ENCODE results near the gene KCNT1.

The KCNT1 gene

DNA sequence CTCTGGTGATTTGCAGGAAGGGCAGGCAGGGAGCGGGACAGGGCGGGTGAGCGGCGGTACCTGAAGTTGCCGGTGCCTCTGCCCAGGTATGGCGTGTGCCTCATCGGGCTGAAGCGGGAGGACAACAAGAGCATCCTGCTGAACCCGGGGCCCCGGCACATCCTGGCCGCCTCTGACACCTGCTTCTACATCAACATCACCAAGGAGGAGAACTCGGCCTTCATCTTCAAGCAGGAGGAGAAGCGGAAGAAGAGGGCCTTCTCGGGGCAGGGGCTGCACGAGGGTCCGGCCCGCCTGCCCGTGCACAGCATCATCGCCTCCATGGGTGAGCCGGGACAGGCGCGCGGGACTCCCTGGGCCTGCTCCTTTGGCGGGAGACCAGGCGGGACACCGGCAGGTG is 68.8 kb downstream of the KCNT1 start:
- DNase-seq (ENCODE audit: low spot score) = no peak
- TF ChIP-seq, protein P1, sequence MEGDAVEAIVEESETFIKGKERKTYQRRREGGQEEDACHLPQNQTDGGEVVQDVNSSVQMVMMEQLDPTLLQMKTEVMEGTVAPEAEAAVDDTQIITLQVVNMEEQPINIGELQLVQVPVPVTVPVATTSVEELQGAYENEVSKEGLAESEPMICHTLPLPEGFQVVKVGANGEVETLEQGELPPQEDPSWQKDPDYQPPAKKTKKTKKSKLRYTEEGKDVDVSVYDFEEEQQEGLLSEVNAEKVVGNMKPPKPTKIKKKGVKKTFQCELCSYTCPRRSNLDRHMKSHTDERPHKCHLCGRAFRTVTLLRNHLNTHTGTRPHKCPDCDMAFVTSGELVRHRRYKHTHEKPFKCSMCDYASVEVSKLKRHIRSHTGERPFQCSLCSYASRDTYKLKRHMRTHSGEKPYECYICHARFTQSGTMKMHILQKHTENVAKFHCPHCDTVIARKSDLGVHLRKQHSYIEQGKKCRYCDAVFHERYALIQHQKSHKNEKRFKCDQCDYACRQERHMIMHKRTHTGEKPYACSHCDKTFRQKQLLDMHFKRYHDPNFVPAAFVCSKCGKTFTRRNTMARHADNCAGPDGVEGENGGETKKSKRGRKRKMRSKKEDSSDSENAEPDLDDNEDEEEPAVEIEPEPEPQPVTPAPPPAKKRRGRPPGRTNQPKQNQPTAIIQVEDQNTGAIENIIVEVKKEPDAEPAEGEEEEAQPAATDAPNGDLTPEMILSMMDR (IDR thresholded peaks at IDR 0.05; ENCODE audit: extremely low read depth, insufficient read depth, missing control alignments) = no peak
- in situ Hi-C loops (cut with MboI; ENCODE audit: low pct_unique_long_range_greater_than_20kb, low sequenced_read_pairs, unreplicated experiment) = no loop called here

DNA sequence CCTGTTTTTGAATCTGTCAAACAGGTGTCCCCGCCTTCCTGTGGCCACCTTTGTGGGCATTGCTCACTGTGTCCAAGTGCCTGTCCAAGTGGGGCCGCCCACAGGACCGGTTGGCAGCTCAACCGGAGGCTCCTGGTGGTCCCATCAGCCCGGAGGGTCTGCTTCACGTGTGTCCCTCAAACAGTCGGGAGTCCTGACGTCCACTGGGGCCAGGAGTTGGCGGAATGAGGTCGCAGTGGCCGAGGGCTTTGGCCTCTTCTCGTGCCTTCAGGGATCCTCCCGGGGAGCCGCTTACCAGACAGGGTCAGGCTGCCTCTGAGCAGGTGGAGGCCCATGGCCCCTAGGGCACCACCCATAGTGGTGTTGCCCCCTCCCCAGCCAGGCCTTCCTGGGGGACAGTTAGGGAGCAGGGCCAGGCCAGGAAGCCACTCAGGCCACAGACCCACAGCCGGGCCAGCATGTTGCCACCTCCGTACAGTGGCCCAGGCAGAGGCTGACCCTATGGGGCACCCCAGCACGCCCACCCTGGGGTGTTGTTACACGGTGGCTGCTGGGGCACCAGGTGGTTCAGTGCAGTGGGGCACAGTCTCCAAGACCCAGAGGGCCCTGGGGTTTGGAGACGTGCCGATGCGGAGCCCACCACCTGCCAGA is 69.5 kb downstream of the KCNT1 start:
- TF ChIP-seq, protein P1 (IDR thresholded peaks at IDR 0.05; ENCODE audit: extremely low read depth, insufficient read depth, missing control alignments) = no peak
- in situ Hi-C loops (cut with MboI; ENCODE audit: low pct_unique_long_range_greater_than_20kb, low sequenced_read_pairs, unreplicated experiment) = no loop called here
- DNase-seq (ENCODE audit: low spot score) = no peak

DNA sequence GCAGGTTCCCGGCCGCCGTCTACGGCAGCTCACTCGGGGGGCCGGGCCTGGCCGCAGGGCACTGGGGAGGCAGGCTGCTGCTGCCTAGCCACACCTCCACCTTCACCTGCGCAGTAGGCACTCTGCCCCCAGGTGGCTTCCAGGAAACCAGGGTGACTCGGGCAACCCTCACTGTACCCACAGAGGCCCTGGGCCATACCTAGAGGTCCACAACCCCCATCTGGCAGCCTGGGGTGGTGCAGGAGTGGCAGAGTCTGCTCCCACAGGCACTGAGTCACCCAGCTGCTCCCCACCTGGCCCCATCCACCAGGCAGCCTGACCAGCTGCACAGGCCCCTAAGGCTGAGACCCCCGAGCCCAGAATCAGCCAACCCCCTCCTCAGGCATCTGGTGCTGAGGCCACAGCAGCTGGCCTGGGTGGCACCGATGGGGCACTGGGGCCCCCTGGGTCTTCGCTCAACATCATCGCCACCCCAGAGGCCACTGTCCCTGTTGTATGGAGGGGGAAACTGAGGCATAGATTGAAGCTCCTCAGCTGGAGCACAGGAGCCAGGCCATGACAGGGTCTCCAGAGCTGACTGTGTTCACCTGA is 70.2 kb downstream of the KCNT1 start:
- no peak for DNase-seq (ENCODE audit: low spot score)
- TF ChIP-seq, protein P1 (IDR thresholded peaks at IDR 0.05; ENCODE audit: extremely low read depth, insufficient read depth, missing control alignments) = no peak
- in situ Hi-C loops (cut with MboI; ENCODE audit: low pct_unique_long_range_greater_than_20kb, low sequenced_read_pairs, unreplicated experiment) = no loop called here

DNA sequence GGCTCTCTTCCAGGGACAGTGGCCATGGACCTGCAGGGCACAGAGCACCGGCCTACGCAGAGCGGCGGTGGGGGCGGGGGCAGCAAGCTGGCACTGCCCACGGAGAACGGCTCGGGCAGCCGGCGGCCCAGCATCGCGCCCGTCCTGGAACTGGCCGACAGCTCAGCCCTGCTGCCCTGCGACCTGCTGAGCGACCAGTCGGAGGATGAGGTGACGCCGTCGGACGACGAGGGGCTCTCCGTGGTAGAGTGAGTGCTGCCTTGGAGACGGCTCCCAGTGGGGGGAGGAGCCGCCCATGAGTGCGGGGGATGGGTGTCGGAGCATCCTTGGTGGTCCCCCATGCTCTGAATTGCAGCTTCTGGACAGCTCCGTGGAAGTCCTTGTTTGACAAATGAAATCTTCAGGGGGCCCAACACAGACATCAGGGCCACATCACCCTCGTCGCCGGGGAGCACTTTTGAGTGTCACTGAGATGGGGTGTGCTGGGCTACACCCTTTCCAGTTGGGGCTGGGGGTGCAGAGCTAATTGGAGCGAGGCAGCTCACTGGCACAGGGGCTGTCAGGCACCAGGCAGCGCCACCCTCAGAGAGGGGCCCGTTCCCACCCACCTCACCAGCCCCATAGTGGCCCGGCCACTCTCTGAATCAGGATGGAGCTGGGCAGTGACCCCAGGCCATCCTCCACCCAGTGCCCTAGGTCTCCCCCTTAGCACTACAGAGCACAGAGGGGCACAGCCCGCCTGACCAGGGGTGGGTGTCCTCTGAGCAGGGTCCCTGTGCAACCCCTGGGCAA is 70.9 kb downstream of the KCNT1 start:
- DNase-seq (ENCODE audit: low spot score) = no peak
- TF ChIP-seq, protein P1 (IDR thresholded peaks at IDR 0.05; ENCODE audit: extremely low read depth, insufficient read depth, missing control alignments) = no peak
- in situ Hi-C loops (cut with MboI; ENCODE audit: low pct_unique_long_range_greater_than_20kb, low sequenced_read_pairs, unreplicated experiment) = no loop called here

DNA sequence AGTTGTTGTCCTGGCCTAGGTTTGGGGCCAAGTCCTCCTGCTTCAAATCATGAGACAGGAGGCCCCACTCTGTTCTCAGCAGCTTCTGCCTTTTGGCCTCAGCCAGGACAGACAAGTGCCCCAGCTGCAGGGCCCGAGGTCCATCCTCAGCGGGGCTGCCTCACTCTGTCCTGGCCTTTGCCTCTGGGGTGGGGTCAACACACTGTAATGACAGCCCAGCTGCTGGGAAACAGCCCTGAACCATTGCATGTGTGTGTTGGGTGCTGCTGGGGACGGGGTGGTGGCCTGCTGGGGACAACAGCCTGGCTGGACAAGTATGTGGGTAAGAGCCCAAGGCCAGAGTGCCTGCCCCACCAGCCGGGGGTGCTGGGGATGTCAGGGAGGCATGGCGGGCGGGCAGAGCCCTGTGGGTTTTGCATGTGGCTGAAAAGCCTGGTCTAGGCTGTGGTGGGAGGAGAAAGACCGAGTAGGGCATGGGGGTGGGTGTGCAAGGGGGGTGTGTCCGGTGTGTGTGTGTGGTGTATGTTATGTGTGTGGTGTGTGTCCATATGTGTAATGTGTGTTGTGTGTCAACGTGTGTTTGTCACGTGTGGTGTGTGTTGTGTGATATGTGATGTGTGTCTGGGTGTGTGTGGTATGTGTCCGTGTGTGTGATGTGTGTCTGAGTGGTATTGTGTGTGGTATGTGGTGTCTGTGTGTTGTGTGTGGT is 71.7 kb downstream of the KCNT1 start:
- TF ChIP-seq, protein P1 (IDR thresholded peaks at IDR 0.05; ENCODE audit: extremely low read depth, insufficient read depth, missing control alignments) = no peak
- in situ Hi-C loops (cut with MboI; ENCODE audit: low pct_unique_long_range_greater_than_20kb, low sequenced_read_pairs, unreplicated experiment) = no loop called here

DNA sequence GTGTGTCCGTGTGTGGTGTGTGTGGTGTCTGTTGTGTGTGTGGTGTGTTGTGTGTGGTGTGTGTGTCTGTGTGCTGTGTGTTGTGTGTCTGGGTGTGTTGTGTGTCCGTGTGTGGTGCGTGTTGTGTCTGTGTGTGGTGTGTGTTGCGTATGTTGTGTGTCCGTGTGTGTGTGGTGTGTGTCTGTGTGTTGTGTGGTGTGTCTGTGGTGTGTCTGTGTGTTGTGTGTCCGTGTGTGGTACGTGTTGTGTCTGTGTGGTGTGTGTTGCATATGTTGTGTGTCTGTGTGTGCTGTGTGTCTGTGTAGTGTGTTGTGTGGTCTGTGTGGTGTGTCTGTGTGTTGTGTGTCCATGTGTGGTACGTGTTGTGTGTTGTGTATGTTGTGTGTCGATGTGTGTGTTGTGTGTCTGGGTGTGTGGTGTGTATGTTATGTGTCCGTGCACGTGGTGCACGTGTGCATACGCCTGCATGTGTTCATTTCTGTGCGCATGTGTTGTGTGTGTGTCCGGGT is 72.3 kb downstream of the KCNT1 start:
- no peak for DNase-seq (ENCODE audit: low spot score)
- in situ Hi-C loops (cut with MboI; ENCODE audit: low pct_unique_long_range_greater_than_20kb, low sequenced_read_pairs, unreplicated experiment) = no loop called here

More for the DNA sequence above, 71.7 kb downstream of the KCNT1 start:
- no peak for DNase-seq (ENCODE audit: low spot score)

More for the DNA sequence above, 72.3 kb downstream of the KCNT1 start:
- TF ChIP-seq, protein P1 (IDR thresholded peaks at IDR 0.05; ENCODE audit: extremely low read depth, insufficient read depth, missing control alignments) = no peak

Data from GM13977 (cell line).